Parathyroid adenoma (tissue), 2 donors: ENCODE measurements around the gene HID1.
"Not testable (repeated sequence)": the region's sequence is repeated elsewhere in the genome, so short reads cannot be mapped to it uniquely, and the experiment has no call there.

Experiments
- H2AFZ ChIP-seq: fragments of 300-600 bp; sonication (generic); one replicate; pipeline ENCODE4 v1.7.0; 2017; ENCODE audit warnings: antibody characterized with exemption, mild to moderate bottlenecking
- H3K27ac ChIP-seq: fragments of 300-600 bp; sonication (generic); one replicate; pipeline ENCODE4 v1.7.0; 2017
- H3K27me3 ChIP-seq: fragments of 300-600 bp; sonication (generic); one replicate; pipeline ENCODE4 v1.7.0; 2017; ENCODE audit warnings: low read length; ENCODE audit not compliant: control insufficient read depth, insufficient read depth
- H3K36me3 ChIP-seq: fragments of 300-600 bp; sonication (generic); one replicate; pipeline ENCODE4 v1.7.0; 2017; ENCODE audit warnings: low read length; ENCODE audit not compliant: control insufficient read depth, insufficient read depth
- H3K4me1 ChIP-seq: fragments of 300-600 bp; sonication (generic); one replicate; pipeline ENCODE4 v1.7.0; 2017; ENCODE audit warnings: control low read depth
- H3K4me2 ChIP-seq: fragments of 300-600 bp; sonication (generic); one replicate; pipeline ENCODE4 v1.7.0; 2017; ENCODE audit warnings: low read length
- H3K4me3 ChIP-seq: fragments of 300-600 bp; sonication (generic); one replicate; pipeline ENCODE4 v1.7.0; 2017; ENCODE audit warnings: low read depth, low read length
- H3K79me2 ChIP-seq: fragments of 300-600 bp; sonication (generic); one replicate; pipeline ENCODE4 v1.7.0; 2017; ENCODE audit warnings: control low read depth
- H3K9ac ChIP-seq: fragments of 300-600 bp; sonication (generic); one replicate; pipeline ENCODE4 v1.7.0; 2017; ENCODE audit warnings: mild to moderate bottlenecking
- H3K9me3 ChIP-seq: fragments of 300-600 bp; sonication (generic); one replicate; pipeline ENCODE4 v1.7.0; 2017; ENCODE audit warnings: low read length; ENCODE audit not compliant: control insufficient read depth
- TF ChIP-seq, protein P1 (sequence below): fragments of 300-600 bp; sonication (generic); IDR thresholded peaks from one replicate; pipeline ENCODE4 v1.7.0; 2017; ENCODE audit warnings: antibody characterized with exemption, mild to moderate bottlenecking
- donor health status: primary hyperparathyroidism.

Gene HID1

DNA sequence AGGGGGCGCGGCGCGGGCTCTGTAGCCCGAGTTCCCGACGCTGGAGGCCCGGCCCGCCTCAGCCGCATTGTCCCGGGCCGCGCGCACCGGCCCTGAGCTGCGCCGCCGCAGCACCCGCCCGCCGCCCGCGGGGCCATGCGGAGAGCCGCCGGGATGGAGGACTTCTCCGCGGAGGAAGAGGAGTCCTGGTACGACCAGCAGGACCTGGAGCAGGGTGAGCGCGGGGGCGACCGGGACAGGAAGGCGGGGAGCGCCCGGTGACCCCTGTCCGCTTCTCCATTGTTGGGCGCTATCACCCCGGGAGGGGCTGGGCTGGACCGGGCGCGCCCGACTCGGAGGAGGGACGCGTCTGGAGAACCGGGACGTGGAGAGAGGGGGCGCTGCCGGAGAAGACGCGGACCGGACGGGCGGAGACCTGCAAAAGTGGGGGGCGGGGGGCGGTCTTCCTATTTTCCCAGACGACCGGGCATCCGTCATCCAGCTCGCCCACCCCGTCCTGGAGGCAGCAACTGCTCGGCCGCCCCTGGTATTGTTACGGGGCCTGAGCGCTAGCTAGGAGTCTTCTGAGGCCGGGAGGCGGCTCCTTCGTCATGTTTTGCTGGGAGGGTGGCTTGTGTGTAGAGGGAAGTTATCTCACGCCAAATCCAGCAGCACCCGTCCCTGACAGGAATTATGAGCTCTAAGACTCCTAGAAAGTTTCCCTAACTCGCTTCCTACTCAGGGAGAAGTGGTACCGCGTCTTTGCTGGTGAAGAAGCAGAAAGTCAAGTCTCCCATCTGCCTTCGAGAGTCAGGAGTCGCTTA is 15.6 kb upstream of the HID1 start:
- H3K79me2 ChIP-seq: no peaks in the 10 kb centered on the region
- H3K4me2 ChIP-seq: peak overlapping the region; percentile 92
- peaks cover 11% of the 10 kb centered on the region for H3K4me1 ChIP-seq
- no peaks in the 10 kb centered on the region for H3K9me3 ChIP-seq
- H3K27me3 ChIP-seq: no peaks in the 10 kb centered on the region
- H2AFZ ChIP-seq: peak overlapping the region; percentile 94
- H3K4me3 ChIP-seq: peak overlapping the region; percentile 63
- H3K36me3 ChIP-seq: no peaks in the 10 kb centered on the region
- no peak overlapping the region for H3K9ac ChIP-seq
- peak overlapping the region; percentile 85 for H3K27ac ChIP-seq
- TF ChIP-seq, protein P1, sequence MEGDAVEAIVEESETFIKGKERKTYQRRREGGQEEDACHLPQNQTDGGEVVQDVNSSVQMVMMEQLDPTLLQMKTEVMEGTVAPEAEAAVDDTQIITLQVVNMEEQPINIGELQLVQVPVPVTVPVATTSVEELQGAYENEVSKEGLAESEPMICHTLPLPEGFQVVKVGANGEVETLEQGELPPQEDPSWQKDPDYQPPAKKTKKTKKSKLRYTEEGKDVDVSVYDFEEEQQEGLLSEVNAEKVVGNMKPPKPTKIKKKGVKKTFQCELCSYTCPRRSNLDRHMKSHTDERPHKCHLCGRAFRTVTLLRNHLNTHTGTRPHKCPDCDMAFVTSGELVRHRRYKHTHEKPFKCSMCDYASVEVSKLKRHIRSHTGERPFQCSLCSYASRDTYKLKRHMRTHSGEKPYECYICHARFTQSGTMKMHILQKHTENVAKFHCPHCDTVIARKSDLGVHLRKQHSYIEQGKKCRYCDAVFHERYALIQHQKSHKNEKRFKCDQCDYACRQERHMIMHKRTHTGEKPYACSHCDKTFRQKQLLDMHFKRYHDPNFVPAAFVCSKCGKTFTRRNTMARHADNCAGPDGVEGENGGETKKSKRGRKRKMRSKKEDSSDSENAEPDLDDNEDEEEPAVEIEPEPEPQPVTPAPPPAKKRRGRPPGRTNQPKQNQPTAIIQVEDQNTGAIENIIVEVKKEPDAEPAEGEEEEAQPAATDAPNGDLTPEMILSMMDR: peak; percentile 42

DNA sequence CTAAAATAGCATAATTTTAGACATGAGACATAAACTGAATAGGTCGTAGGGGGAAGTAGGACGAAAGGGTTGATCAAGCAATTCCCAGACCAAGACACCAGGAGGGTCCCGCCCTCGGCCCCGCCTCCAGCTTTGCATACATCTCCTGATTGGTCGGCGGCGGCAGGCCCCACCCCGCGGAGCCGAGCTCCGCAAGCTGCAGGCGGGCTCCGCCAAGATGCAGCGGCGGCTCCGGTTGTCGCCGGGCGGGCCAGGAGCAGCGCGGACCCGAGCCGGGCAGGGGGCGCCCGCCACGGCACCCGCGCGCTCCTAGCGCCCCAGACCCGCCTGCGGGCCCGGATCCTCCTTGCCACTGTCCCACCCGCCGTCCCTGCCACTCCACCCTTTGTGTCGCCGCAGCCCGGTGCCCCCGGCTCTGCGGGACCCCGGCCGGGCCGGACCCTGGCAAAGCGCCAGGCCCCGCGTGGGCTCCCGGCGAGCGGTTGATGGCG is 14.9 kb upstream of the HID1 start, which contains the start of gene CDR2L:
CDR2L (plus strand) TSS at position 215 of the 491 bp plus-strand sequence. CDS start 412 bp downstream, outside the sequence.
- Histone ChIP-seq H3K9me3 (no peaks in the 10 kb centered on the region), H3K36me3 (no peaks in the 10 kb centered on the region), H3K4me3 (peak within 1 kb of the TSS; percentile 63), H3K79me2 (no peaks in the 10 kb centered on the region), H3K27ac (peak within 1 kb of the TSS; percentile 85), H3K27me3 (no peaks in the 10 kb centered on the region), H3K4me2 (peak within 1 kb of the TSS; percentile 92), H3K4me1 (peaks cover 13% of the 10 kb centered on the region), H2AFZ (peak within 1 kb of the TSS; percentile 94), H3K9ac (no peak within 1 kb of the TSS)
- TF ChIP-seq, protein P1: no peak

- no peaks in the 10 kb centered on the region for H3K9me3 ChIP-seq
Observed at GRCh38 chr17:74986206-74986576, 13.6 kb upstream of the HID1 start.

DNA sequence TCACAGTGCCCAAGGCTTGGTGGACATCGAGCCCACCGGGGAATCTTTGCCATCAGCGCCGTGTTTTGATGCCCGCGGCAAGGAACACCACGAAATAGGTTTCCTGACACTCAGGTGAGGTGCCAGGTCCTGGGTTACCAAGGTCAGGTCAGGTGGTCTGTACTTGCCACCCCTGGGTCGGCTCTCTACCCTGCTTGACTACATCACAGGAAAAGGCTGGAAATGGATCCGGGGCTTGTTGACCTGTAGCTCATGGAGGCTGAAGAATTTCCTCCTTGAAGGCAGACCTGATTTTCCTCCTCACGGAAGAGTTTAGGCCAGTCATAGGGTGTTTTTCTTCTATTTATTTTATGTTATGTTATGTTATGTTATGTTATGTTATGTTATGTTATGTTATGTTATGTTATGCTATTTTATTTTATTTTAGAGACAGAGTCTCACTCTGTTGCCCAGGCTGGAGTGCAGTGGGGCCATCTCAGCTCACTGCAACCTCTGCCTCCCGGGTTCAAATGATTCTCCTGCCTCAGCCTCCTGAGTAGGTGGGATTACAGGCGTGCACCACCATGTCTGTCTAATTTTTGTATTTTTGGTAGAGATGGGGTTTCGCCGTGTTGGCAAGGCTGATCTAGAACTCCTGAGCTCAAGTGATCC is 10.2 kb upstream of the HID1 start:
- Histone ChIP-seq H3K4me1 (peaks cover 12% of the 10 kb centered on the region), H3K4me2 (peak overlapping the region; percentile 71), H3K27ac (peak overlapping the region; percentile 94), H3K4me3 (peak overlapping the region; percentile 70), H2AFZ (peak overlapping the region; percentile 83)
- not testable (repeated sequence) for H3K27me3 ChIP-seq, H3K9me3 ChIP-seq, H3K36me3 ChIP-seq, H3K9ac ChIP-seq, H3K79me2 ChIP-seq

More at GRCh38 chr17:74986206-74986576, 13.6 kb upstream of the HID1 start:
- no peak overlapping the region for H2AFZ ChIP-seq
- H3K9ac ChIP-seq: no peak overlapping the region
- no peaks in the 10 kb centered on the region for H3K36me3 ChIP-seq
- H3K4me2 ChIP-seq: no peak overlapping the region
- H3K4me1 ChIP-seq: peaks cover 19% of the 10 kb centered on the region
- H3K27me3 ChIP-seq: no peaks in the 10 kb centered on the region
- TF ChIP-seq, protein P1: no peak
- H3K27ac ChIP-seq: no peak overlapping the region
- no peaks in the 10 kb centered on the region for H3K79me2 ChIP-seq
- H3K4me3 ChIP-seq: no peak overlapping the region

- H3K4me3 ChIP-seq: peak overlapping the region; percentile 70
- H3K9me3 ChIP-seq: no peaks in the 10 kb centered on the region
- no peaks in the 10 kb centered on the region for H3K27me3 ChIP-seq
- peaks cover 10% of the 10 kb centered on the region for H3K4me1 ChIP-seq
- H3K79me2 ChIP-seq: no peaks in the 10 kb centered on the region
- peak overlapping the region; percentile 71 for H3K4me2 ChIP-seq
- H2AFZ ChIP-seq: peak overlapping the region; percentile 83
- H3K9ac ChIP-seq: peak overlapping the region; percentile 40
- no peaks in the 10 kb centered on the region for H3K36me3 ChIP-seq
- TF ChIP-seq, protein P1: no peak
- H3K27ac ChIP-seq: peak overlapping the region; percentile 94
Observed at GRCh38 chr17:74981979-74982662, 9.6 kb upstream of the HID1 start.
